Measurements from ENCODE around the gene PGAP6.

- TF ChIP-seq POLR2AphosphoS5 (IDR thresholded peaks at IDR 0.05): no peak
- no peak for TF ChIP-seq CTCF (IDR thresholded peaks at IDR 0.05)
- no peak for TF ChIP-seq POLR2A (IDR thresholded peaks at IDR 0.05)
Measured at GRCh38 chr16:383326-384051, 1.7 kb upstream of the PGAP6 start.
